ENCODE results near the gene FAM168A.
"Not testable (repeated sequence)": the region's sequence is repeated elsewhere in the genome, so short reads cannot be mapped to it uniquely, and the experiment has no call there.

Gene FAM168A

DNA sequence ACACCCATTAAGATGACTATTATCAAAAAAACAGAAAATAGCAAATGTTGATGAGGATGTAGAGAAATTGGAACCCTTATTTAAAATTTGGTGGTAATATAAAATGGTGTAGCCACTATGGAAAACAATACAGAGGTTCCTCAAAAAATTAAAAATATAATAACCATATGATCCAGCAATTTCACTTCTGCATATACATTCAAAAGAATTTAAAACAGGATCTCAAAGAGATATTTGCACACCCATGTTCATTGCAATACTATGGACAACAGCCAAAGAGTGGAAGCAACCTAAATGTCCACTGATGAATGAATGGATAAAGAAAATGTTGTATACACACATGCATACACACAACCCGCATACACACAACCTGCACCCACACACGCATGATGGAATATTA is 102.2 kb downstream of the FAM168A start:
- Mint-ChIP-seq H3K27ac (ENCODE audit: low read depth) (no peak overlapping the region), H3K36me3 (ENCODE audit: insufficient read depth) (no peaks in the 10 kb centered on the region), H3K4me1 (peaks cover 22% of the 10 kb centered on the region), H3K27me3 (no peaks in the 10 kb centered on the region), H3K9me3 (no peaks in the 10 kb centered on the region), H3K4me3 (no peak overlapping the region)
- no peak for ATAC-seq (replicated peaks; ENCODE audit: extremely low read depth, poor library complexity, severe bottlenecking)
- DNase-seq (ENCODE audit: low spot score in 2 of 2), result no peak

DNA sequence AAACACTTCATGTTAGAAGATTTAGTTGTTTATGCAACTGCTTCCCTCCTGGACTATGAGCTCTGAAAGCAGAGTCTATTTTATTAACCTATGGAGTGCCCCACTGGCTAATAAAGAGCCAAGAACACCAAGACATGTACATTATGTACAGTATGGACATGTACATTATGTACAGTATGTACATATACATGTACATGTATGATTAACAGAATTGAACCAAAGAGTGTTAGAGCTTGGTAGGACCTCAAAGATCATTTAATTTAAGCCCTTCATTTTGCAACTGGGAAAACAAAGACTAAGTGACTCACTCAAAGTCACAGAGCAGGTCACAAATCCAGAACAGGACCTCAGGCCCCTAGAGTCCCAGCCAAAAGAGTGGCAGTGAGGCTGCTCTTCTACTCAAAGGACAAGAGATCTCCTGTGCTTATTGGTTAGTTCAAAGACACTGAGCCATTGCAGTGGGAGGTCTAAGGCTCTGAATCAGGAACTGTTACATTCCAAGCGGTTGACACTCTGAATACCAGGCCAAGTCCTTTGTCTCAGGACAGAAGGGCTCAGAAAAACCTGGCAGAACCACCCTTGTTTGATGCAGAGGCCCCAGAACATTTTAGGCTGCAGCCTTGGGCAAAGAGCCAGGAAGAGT is 103.8 kb downstream of the FAM168A start:
- Mint-ChIP-seq H3K27ac (ENCODE audit: low read depth) (no peak overlapping the region), H3K9me3 (no peaks in the 10 kb centered on the region), H3K4me1 (peaks cover 19% of the 10 kb centered on the region), H3K27me3 (no peaks in the 10 kb centered on the region), H3K4me3 (no peak overlapping the region), H3K36me3 (ENCODE audit: insufficient read depth) (no peaks in the 10 kb centered on the region)
- DNase-seq (ENCODE audit: low spot score in 2 of 2), result no peak
- no peak for ATAC-seq (replicated peaks; ENCODE audit: extremely low read depth, poor library complexity, severe bottlenecking)

DNA sequence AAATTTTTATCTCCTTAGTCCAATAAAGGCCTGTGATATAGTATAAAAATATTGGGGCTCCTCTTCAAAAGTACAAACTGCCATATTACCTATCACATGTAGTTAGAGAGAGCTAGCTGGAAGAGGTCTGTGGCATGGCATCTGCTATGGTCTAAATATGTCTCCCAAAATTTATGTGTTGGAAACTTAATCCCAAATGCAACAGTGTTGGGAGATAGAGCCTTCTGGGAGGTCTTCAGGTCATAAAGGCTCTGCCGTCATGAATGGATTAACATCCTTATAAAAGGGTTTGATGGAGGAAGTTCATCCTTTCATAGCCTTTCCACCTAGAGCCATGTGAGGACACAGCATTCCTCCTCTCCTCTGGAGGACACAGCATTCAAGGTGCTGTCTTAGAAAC is 116.3 kb downstream of the FAM168A start:
- no peaks in the 10 kb centered on the region for H3K27me3 Mint-ChIP-seq
- H3K4me3 Mint-ChIP-seq, result no peak overlapping the region
- DNase-seq (ENCODE audit: low spot score in 2 of 2) (no peak), ATAC-seq (replicated peaks; ENCODE audit: extremely low read depth, poor library complexity, severe bottlenecking) (no peak)
- H3K27ac Mint-ChIP-seq (ENCODE audit: low read depth), result no peak overlapping the region
- H3K4me1 Mint-ChIP-seq, result no peaks in the 10 kb centered on the region
- peaks cover 4% of the 10 kb centered on the region for H3K9me3 Mint-ChIP-seq
- H3K36me3 Mint-ChIP-seq (ENCODE audit: insufficient read depth), result no peaks in the 10 kb centered on the region

DNA sequence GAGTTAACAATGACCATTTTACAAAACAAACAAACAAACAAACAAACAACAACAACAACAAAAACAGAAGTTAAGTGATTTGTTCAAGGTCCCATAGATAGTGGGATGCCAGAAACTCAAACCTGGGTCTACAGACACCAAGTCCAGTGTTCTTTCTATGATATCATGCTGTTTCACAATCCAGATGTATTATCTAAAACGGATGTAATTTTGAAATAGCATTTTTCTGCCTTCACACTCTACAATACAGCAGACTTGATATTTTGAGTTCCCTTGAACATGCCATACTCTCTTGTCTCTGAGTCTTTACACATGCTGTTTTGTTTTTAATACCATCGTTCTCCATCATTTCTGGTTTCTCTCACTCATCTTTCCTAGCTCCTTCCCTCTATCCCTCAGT is 117.2 kb downstream of the FAM168A start:
- H3K4me1 Mint-ChIP-seq, result no peaks in the 10 kb centered on the region
- ATAC-seq (replicated peaks; ENCODE audit: extremely low read depth, poor library complexity, severe bottlenecking), result no peak
- H3K36me3 Mint-ChIP-seq (ENCODE audit: insufficient read depth), result no peaks in the 10 kb centered on the region
- no peak overlapping the region for H3K4me3 Mint-ChIP-seq
- H3K27me3 Mint-ChIP-seq, result no peaks in the 10 kb centered on the region
- no peak for DNase-seq (ENCODE audit: low spot score in 2 of 2)
- H3K27ac Mint-ChIP-seq (ENCODE audit: low read depth), result peak overlapping the region; percentile 7
- peaks cover 6% of the 10 kb centered on the region for H3K9me3 Mint-ChIP-seq

DNA sequence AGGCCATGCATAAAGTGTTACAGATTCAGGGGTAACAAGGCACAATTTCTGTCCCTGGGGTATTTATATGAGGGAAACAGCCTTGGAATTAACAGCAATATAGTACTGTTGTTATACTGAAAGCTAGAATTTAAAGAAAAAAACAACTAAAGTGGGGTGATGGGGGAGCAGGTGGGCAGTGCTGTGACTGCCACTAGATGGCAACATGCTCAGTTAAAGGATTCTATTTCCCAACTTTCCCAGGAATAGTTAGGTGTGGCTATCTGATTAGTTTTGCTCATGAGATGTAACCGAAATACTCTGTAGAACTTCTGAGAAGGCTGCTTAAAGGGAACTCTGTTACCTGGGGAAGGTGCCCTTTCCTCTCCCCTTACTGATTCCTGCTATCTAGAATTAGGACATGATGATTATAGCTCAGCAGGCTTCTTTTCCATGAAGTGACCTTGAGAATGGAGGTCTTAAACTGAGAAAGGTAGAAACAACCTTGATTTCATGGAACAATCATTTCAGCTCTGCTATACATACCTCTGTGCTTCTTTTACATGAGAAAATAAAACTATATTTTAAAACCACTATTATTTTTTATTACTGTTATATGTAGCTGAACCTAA is 119.1 kb downstream of the FAM168A start:
- DNase-seq (ENCODE audit: low spot score in 2 of 2), result no peak
- no peaks in the 10 kb centered on the region for H3K36me3 Mint-ChIP-seq (ENCODE audit: insufficient read depth)

DNA sequence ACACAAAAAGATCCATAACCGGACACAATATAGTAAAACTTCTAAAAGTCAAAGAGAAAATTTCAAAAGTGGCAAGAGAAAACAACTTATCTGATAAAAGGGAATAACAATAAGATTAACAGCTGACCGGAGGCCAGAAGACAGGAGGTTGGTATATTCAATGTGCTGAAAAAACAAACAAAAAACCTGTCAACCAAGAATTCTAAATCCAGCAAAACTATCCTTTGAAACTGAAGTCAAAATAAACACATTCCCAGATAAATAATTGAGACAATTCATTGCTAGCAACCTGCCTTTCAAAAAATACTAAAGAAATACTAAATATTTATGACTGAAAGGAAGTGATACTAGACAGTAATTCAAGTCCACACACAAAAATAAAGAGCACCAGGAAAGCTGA is 120.4 kb downstream of the FAM168A start:
- DNase-seq (ENCODE audit: low spot score in 2 of 2) (no peak), ATAC-seq (replicated peaks; ENCODE audit: extremely low read depth, poor library complexity, severe bottlenecking) (no peak)
- Mint-ChIP-seq H3K36me3 (ENCODE audit: insufficient read depth) (no peaks in the 10 kb centered on the region), H3K4me3 (no peak overlapping the region), H3K9me3 (peaks cover 6% of the 10 kb centered on the region), H3K27ac (ENCODE audit: low read depth) (no peak overlapping the region), H3K4me1 (peaks cover 2% of the 10 kb centered on the region), H3K27me3 (no peaks in the 10 kb centered on the region)

More for the DNA sequence above, 119.1 kb downstream of the FAM168A start:
- H3K4me1 Mint-ChIP-seq, result no peaks in the 10 kb centered on the region
- no peaks in the 10 kb centered on the region for H3K27me3 Mint-ChIP-seq
- ATAC-seq (replicated peaks; ENCODE audit: extremely low read depth, poor library complexity, severe bottlenecking), result no peak
- H3K27ac Mint-ChIP-seq (ENCODE audit: low read depth), result no peak overlapping the region
- H3K4me3 Mint-ChIP-seq, result no peak overlapping the region
- H3K9me3 Mint-ChIP-seq, result peaks cover 6% of the 10 kb centered on the region

DNA sequence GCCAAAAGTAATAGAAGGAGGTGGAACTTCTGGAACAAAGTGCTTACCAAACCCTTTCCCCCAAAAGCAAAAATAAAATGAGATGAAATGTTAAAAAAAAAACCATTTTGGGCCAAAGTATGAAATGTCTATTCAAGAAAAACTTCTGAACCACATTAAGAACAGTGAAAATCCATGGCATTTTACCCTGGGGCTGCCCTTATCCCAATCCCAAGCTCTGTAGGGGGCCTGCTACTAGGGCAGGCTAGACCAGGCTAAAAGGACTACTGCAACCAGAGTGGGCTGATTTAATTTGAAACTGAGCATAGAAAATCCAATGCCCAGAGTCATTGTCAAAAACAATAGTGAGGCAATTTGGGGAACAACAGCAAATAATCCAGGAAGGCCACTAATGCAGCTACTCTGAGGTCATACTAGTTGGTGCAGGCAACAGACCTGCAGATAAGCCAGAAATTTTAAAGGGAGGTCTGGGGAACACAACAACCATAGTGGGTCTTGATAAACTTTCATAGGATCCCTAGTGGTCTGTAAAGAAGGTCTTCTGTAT is 122.3 kb downstream of the FAM168A start:
- no peaks in the 10 kb centered on the region for H3K27me3 Mint-ChIP-seq
- peaks cover 7% of the 10 kb centered on the region for H3K4me1 Mint-ChIP-seq
- peaks cover 6% of the 10 kb centered on the region for H3K9me3 Mint-ChIP-seq
- ATAC-seq (replicated peaks; ENCODE audit: extremely low read depth, poor library complexity, severe bottlenecking) (no peak), DNase-seq (ENCODE audit: low spot score in 2 of 2) (no peak)
- no peak overlapping the region for H3K27ac Mint-ChIP-seq (ENCODE audit: low read depth)
- no peaks in the 10 kb centered on the region for H3K36me3 Mint-ChIP-seq (ENCODE audit: insufficient read depth)
- H3K4me3 Mint-ChIP-seq, result no peak overlapping the region

DNA sequence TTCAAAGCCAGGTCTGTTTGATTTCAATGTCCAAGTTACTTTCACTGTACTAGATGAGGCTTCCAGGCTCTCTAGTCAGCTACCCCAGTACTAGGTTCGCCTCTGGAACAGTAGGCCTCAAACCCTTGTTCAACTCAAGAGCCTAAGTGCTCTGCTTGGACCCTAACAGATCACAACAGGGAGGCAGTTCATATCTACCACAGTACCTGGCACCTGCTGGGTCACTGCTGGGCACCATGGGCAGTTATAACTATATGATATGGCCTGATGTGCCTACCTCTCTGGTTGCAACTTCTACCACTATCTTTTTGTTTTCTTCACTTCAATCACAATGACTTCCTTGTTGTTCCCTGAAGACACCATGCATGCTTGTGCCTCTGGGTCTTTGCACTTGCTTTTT is 124.7 kb downstream of the FAM168A start:
- Mint-ChIP-seq H3K4me3 (no peak overlapping the region), H3K36me3 (ENCODE audit: insufficient read depth) (no peaks in the 10 kb centered on the region), H3K4me1 (peaks cover 10% of the 10 kb centered on the region), H3K9me3 (peaks cover 6% of the 10 kb centered on the region), H3K27me3 (no peaks in the 10 kb centered on the region), H3K27ac (ENCODE audit: low read depth) (no peak overlapping the region)
- ATAC-seq (replicated peaks; ENCODE audit: extremely low read depth, poor library complexity, severe bottlenecking) (no peak), DNase-seq (ENCODE audit: low spot score in 2 of 2) (no peak)

DNA sequence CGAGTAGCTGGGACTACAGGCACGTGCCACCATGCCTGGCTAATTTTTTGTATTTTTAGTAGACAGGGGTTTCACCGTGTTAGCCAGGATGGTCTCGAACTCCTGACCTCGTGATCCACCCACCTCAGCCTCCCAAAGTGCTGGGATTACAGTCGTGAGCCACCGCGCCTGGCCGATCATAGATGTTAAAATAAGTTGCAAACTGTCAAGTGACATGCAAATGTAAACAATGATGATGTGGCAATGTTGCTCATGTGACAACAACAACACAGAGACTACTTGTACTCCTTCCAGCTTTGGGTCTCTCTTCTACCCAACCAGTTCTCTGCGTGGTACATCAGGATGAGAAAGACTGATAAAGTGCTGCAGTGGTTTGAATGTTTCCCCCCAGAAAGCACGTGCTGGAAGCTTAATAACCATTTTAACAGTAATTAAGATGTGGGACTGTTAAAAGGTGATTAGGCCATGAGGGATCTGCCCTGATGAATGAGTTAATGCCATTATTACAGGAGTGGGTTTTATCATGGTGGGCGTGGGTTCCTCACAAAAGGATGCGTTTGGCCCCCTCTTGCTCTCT is 127.8 kb downstream of the FAM168A start:
- H3K4me1 Mint-ChIP-seq, result peaks cover 10% of the 10 kb centered on the region
- H3K9me3 Mint-ChIP-seq, result not testable (repeated sequence)

DNA sequence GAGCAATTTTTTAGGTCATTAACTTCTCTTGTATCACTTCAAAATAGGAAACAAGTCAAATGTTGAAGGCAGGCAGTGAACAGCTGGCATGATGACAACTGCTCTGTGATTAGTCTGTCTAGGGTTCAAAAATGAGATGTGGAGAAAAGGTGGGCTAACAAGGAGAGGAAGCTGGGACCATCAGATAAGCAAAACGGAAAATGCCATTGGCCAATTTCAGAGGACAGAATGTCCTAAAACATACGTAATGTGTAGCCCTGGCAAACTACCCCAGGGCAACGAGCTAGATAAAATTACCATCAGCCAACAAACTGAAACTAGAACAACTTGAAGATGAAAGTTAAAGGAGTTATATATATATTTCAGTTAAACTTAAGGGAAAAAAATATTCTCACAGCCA is 128.5 kb downstream of the FAM168A start:
- DNase-seq (ENCODE audit: low spot score in 2 of 2) (no peak), ATAC-seq (replicated peaks; ENCODE audit: extremely low read depth, poor library complexity, severe bottlenecking) (no peak)
- Mint-ChIP-seq H3K36me3 (ENCODE audit: insufficient read depth) (no peaks in the 10 kb centered on the region), H3K9me3 (no peaks in the 10 kb centered on the region), H3K27me3 (no peaks in the 10 kb centered on the region), H3K4me3 (no peak overlapping the region), H3K27ac (ENCODE audit: low read depth) (no peak overlapping the region), H3K4me1 (peaks cover 10% of the 10 kb centered on the region)

More for the DNA sequence above, 127.8 kb downstream of the FAM168A start:
- H3K36me3 Mint-ChIP-seq (ENCODE audit: insufficient read depth); DNase-seq (ENCODE audit: low spot score in 2 of 2); ATAC-seq (replicated peaks; ENCODE audit: extremely low read depth, poor library complexity, severe bottlenecking); H3K27me3 Mint-ChIP-seq; H3K4me3 Mint-ChIP-seq: not testable (repeated sequence)
- peak overlapping the region; percentile 22 for H3K27ac Mint-ChIP-seq (ENCODE audit: low read depth)

DNA sequence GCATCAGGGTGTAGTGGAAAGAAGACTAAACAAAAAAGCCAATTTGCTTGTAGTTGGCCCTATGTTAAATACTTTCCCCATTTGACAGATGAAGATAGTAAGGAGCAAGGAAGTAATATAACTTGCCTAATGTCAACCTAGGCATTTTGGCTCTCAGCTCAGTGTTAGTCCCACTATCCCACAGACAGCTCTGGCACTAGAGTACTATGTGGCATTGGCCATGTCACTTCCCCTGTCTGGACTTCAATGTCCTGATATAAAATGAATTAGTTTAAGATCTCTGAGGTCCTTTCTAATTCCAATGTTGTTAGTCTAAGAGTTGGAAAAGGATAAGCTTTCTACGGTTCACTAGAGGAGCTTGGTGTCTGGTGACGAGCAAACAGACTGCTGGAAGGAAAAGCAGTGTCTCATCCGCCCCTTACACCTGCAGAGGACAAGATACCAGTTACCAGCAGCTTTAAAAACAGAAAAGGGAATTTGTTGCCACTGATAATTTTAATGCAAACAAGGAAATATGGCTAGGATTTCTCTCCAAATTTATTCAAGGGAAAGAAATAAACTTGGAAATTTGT is 129.2 kb downstream of the FAM168A start:
- Mint-ChIP-seq H3K9me3 (no peaks in the 10 kb centered on the region), H3K36me3 (ENCODE audit: insufficient read depth) (no peaks in the 10 kb centered on the region), H3K27me3 (no peaks in the 10 kb centered on the region), H3K27ac (ENCODE audit: low read depth) (no peak overlapping the region), H3K4me1 (peaks cover 10% of the 10 kb centered on the region), H3K4me3 (no peak overlapping the region)
- no peak for DNase-seq (ENCODE audit: low spot score in 2 of 2)
- no peak for ATAC-seq (replicated peaks; ENCODE audit: extremely low read depth, poor library complexity, severe bottlenecking)

DNA sequence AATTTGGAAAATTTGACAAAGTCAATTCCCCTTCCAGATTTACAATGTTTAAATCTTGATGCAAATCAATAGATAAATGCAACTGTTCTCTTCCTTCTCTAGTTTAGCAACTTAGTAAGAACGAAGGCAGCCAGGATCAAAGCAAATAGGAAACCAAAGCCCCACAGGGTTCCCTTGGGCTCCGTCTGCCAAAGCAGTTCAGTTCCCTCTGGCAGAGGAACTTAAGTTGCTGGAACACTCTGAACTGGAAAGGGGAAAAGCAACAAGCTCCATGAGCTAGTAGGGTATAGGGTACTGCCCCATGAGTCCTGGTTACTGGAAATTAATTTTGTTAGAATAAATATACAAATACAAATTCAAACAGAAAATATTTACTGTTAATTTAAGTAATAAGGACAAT is 130.4 kb downstream of the FAM168A start:
- H3K9me3 Mint-ChIP-seq, result no peaks in the 10 kb centered on the region

DNA sequence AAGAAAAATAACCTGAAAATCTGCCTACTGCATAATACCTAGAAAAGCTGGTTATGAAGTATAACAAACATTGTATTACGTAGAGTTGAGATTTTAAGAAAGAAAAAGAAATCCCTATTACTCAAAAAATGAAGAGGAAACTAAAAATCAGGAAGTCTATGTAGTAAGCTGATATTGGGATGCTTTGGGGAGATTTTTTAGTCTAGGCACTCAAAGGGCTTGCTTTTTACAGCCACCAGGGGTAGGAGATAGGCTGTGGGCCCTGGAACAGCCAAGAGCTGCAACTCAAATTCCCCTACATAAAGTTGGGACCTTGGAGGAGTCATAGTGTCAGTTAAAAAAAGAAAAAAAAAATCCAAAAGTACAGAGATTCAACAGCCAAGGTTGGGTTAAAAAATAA is 131.3 kb downstream of the FAM168A start:
- no peaks in the 10 kb centered on the region for H3K9me3 Mint-ChIP-seq
- H3K27me3 Mint-ChIP-seq, result no peaks in the 10 kb centered on the region
- no peak for DNase-seq (ENCODE audit: low spot score in 2 of 2)
- no peak for ATAC-seq (replicated peaks; ENCODE audit: extremely low read depth, poor library complexity, severe bottlenecking)
- H3K4me1 Mint-ChIP-seq, result peaks cover 11% of the 10 kb centered on the region
- no peak overlapping the region for H3K4me3 Mint-ChIP-seq
- H3K36me3 Mint-ChIP-seq (ENCODE audit: insufficient read depth), result peaks cover 3% of the 10 kb centered on the region
- no peak overlapping the region for H3K27ac Mint-ChIP-seq (ENCODE audit: low read depth)

More for the DNA sequence above, 130.4 kb downstream of the FAM168A start:
- H3K27me3 Mint-ChIP-seq, result no peaks in the 10 kb centered on the region
- H3K27ac Mint-ChIP-seq (ENCODE audit: low read depth), result no peak overlapping the region
- no peak overlapping the region for H3K4me3 Mint-ChIP-seq
- DNase-seq (ENCODE audit: low spot score in 2 of 2), result no peak
- peaks cover 3% of the 10 kb centered on the region for H3K36me3 Mint-ChIP-seq (ENCODE audit: insufficient read depth)
- peaks cover 12% of the 10 kb centered on the region for H3K4me1 Mint-ChIP-seq
- ATAC-seq (replicated peaks; ENCODE audit: extremely low read depth, poor library complexity, severe bottlenecking), result no peak

Data from central memory CD8-positive, alpha-beta T cell (primary cell).